Neural crest cell (in vitro differentiated cells): ENCODE results near the gene PTPN18. TPM values are rescaled to one million over a fixed set of nuclear protein-coding genes. Genes with fewer than 3 reads are reported as not detected.
A peak's percentile ranks its signal among the peaks of the same experiment; 100 is the strongest.

Experiments
- DNase-seq: peaks from one replicate; pipeline ENCODE4 v3.0.0; 2021; ENCODE audit warnings: low read depth, mixed read lengths, low spot score
- H3K27ac Mint-ChIP-seq: one replicate; pipeline ENCODE4 v1.8.0; 2021; ENCODE audit warnings: mild to moderate bottlenecking, mixed read lengths; ENCODE audit not compliant: unreplicated experiment
- H3K27me3 Mint-ChIP-seq: 2 replicates; pipeline ENCODE4 v1.8.0; 2021; ENCODE audit warnings: low read depth, mild to moderate bottlenecking, mixed read lengths
- H3K36me3 Mint-ChIP-seq: 2 replicates; pipeline ENCODE4 v1.8.0; 2021; ENCODE audit warnings: low read depth, mild to moderate bottlenecking, mixed read lengths
- H3K4me1 Mint-ChIP-seq: 2 replicates; pipeline ENCODE4 v1.8.0; 2021; ENCODE audit warnings: mixed read lengths
- H3K4me3 Mint-ChIP-seq: one replicate; pipeline ENCODE4 v1.8.0; 2021; ENCODE audit warnings: mild to moderate bottlenecking, mixed read lengths
- H3K9me3 Mint-ChIP-seq: 2 replicates; pipeline ENCODE4 v1.8.0; 2021; ENCODE audit warnings: mixed read lengths
- total RNA-seq: library from RNA; stranded (reverse); gene quantifications from 2 replicates; pipeline ENCODE4 v1.2.1, GENCODE V29; 2021
- TF ChIP-seq, protein P1 (sequence below): fragments of 200-600 bp; sonication (generic); conservative IDR thresholded peaks from 2 replicates; pipeline ENCODE4 v1.5.0; 2021; ENCODE audit warnings: antibody characterized with exemption, mild to moderate bottlenecking

PTPN18 gene
- total RNA-seq, 1 donor from 2014 or later = 31.3 TPM

DNA sequence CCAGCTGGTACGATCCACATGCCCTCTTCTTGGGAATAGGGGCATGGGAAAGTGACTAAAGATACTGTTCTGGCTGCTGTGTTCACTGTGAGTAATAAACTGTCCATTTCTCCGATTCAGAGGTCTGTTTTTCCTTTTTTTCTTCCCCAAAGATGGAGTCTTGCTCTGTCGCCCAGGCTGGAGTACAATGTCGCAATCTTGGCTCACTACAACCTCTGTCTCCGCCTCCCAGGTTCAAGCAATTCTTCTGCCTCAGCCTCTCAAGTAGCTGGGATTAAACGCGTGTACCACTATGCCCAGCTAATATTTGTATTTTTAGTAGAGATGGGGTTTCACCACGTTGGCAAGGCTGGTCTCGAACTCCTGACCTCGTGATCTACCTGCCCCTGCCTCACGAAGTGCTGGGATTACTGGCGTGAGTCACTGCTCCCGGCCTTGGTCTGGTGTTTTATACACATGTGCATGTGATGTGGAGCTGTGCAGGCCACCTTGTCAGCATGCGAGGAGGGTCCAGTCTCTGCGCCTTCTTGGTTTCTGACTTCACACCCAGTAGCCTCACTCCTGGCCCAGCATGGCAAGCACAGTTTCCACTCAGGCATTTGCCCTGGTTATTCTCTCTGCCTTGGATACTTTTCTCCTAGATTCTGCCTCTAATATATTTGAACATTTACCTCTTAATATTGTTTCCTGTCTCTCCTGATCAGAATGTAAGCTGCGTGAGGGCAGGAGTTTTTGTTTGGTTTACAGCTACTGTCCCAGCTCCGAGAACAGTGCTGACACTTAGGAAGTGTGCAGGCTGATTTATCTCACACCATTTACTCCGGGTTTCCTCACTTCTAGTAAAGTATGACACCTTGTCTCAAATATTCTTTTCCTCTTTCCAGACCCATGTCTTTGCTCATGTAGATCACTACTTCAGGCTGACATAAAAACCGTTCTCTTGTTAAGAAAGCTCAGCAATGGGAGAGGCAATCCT lies 19.7 kb downstream of the PTPN18 start:
- DNase-seq = no peak
- H3K27ac Mint-ChIP-seq = no peak overlapping the region
- peak overlapping the region; percentile 79 for H3K4me3 Mint-ChIP-seq
- peaks cover 15% of the 10 kb centered on the region for H3K4me1 Mint-ChIP-seq
- no peaks in the 10 kb centered on the region for H3K27me3 Mint-ChIP-seq
- TF ChIP-seq, protein P1, sequence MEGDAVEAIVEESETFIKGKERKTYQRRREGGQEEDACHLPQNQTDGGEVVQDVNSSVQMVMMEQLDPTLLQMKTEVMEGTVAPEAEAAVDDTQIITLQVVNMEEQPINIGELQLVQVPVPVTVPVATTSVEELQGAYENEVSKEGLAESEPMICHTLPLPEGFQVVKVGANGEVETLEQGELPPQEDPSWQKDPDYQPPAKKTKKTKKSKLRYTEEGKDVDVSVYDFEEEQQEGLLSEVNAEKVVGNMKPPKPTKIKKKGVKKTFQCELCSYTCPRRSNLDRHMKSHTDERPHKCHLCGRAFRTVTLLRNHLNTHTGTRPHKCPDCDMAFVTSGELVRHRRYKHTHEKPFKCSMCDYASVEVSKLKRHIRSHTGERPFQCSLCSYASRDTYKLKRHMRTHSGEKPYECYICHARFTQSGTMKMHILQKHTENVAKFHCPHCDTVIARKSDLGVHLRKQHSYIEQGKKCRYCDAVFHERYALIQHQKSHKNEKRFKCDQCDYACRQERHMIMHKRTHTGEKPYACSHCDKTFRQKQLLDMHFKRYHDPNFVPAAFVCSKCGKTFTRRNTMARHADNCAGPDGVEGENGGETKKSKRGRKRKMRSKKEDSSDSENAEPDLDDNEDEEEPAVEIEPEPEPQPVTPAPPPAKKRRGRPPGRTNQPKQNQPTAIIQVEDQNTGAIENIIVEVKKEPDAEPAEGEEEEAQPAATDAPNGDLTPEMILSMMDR = no peak
- H3K36me3 Mint-ChIP-seq = peaks cover 4% of the 10 kb centered on the region
- H3K9me3 Mint-ChIP-seq = no peaks in the 10 kb centered on the region

- TF ChIP-seq, protein P1 = peak; percentile 24
- no peak for DNase-seq
- Mint-ChIP-seq H3K36me3 (no peaks in the 10 kb centered on the region), H3K4me1 (peaks cover 14% of the 10 kb centered on the region), H3K27me3 (peaks cover under 1% of the 10 kb centered on the region), H3K4me3 (no peak overlapping the region), H3K27ac (no peak overlapping the region), H3K9me3 (no peaks in the 10 kb centered on the region)
Measured at GRCh38 chr2:130376433-130377293, 20.8 kb downstream of the PTPN18 start.

DNA sequence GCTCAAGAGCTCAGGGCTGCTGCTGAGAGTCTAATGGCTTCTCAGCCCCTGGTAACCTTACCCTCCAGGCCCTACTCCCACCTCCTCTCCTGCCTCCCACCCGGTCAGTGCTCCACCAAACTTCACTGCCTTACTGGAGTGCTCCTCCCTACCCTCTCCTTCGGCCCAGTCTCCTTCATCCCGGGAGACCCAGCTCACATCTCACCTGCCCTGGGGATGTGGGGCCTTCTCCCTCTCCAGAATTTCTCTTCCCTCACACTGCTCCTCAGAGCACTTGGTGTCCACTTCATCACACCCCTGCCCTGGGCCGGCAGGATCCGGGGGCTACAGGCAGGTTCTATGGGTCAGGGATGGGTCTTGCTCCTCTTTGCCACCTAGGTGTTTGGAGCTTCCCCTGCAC lies 21.6 kb downstream of the PTPN18 start:
- TF ChIP-seq, protein P1 = no peak
- Mint-ChIP-seq H3K9me3 (no peaks in the 10 kb centered on the region), H3K27me3 (peaks cover 2% of the 10 kb centered on the region), H3K36me3 (no peaks in the 10 kb centered on the region), H3K4me1 (peaks cover 10% of the 10 kb centered on the region), H3K27ac (no peak overlapping the region), H3K4me3 (no peak overlapping the region)
- no peak for DNase-seq

GRCh38 chr2:130378206-130378897 lies 22.5 kb downstream of the PTPN18 start:
- peaks cover 2% of the 10 kb centered on the region for H3K27me3 Mint-ChIP-seq
- H3K36me3 Mint-ChIP-seq = no peaks in the 10 kb centered on the region
- no peak for DNase-seq
- no peaks in the 10 kb centered on the region for H3K9me3 Mint-ChIP-seq
- peaks cover 7% of the 10 kb centered on the region for H3K4me1 Mint-ChIP-seq
- no peak overlapping the region for H3K27ac Mint-ChIP-seq
- no peak overlapping the region for H3K4me3 Mint-ChIP-seq
- TF ChIP-seq, protein P1 = no peak

GRCh38 chr2:130378898-130379214 lies 23.0 kb downstream of the PTPN18 start:
- peaks cover 1% of the 10 kb centered on the region for H3K4me1 Mint-ChIP-seq
- DNase-seq = no peak

More at GRCh38 chr2:130378898-130379214, 23.0 kb downstream of the PTPN18 start:
- no peaks in the 10 kb centered on the region for H3K36me3 Mint-ChIP-seq
- H3K9me3 Mint-ChIP-seq = no peaks in the 10 kb centered on the region
- TF ChIP-seq, protein P1 = no peak
- no peak overlapping the region for H3K27ac Mint-ChIP-seq
- H3K4me3 Mint-ChIP-seq = no peak overlapping the region
- H3K27me3 Mint-ChIP-seq = peaks cover 2% of the 10 kb centered on the region
